Dedifferentiated amniotic fluid mesenchymal stem cell (primary cell): ENCODE measurements around the gene NDUFA8.

ENCODE experiments used
- DNase-seq: peaks from one replicate; pipeline ENCODE4 v3.0.0-alpha.2; 2016; ENCODE audit errors: extremely low spot score

NDUFA8 gene

DNA sequence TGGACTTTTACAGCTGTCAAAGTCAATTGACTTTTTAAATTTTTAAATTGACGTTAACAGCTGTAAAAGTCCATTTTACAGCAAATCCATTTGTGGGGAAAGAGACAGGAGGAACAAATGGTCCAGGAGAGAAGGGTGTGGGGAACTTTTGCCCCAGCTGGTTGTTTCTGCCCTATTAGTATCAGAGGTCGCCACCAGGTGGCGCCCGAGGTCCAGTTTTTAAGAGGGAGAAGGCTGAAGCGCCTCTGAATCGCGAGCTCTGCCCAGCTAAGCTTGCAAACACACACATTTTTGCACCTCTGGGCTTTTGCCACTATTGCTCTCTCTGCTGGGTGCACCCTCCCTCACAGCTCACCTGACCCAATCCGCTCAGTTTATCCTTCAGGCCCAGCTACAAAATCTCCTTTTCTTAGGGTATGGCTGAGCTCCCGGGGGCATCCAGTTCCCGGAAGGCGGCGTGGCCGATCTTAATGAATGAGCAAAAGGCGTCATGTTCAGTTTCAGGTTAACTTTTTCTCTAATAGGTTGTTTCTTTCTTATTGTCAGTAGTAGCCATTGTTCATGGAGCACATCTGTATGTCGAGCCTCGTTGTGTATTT, 60.2 kb downstream of the NDUFA8 start:
- DNase-seq: peak; percentile 76

DNA sequence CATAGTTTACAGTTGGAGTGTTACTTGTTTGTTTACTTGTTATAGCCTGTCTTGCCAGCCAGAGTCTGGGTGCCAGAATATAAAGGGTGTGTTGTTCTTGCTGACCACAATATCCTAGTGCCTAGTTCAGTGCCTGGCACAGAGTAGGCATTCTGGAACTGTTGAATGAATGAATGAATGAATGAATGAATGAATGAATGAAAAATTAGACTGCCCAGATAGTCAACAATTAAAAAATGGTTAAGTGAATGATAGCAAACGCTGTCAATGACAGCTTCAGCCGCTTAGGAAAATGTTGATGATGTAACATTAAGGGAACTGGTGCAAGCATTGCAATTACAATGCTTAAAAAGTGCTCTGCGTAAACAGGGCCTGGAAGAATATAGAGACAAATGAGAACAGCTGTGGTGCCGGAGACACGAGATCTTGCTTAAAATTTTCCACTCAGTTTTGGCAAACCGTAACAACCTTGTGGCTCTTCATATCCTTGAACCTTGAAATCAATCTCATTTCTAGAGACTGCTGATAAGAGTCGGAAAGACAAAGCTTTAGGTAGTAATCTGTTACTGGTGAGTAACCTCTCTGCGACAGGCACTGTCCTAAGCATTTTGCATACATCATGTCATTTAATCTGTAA, 61.8 kb downstream of the NDUFA8 start:
- DNase-seq: no peak

- no peak for DNase-seq
Observed at GRCh38 chr9:122096620-122097415, 62.8 kb downstream of the NDUFA8 start.

GRCh38 chr9:122095010-122095767, 64.4 kb downstream of the NDUFA8 start:
- DNase-seq: peak; percentile 58
